GM12872 (cell line): ENCODE measurements around the gene HLX.

Experiments
- TF ChIP-seq, protein P1 (sequence below): IDR thresholded peaks from 3 replicates; pipeline ENCODE4 v1.5.1; 2011; ENCODE audit warnings: low read depth, mild to moderate bottlenecking, low read length, moderate library complexity; ENCODE audit not compliant: insufficient read depth

The HLX gene

DNA sequence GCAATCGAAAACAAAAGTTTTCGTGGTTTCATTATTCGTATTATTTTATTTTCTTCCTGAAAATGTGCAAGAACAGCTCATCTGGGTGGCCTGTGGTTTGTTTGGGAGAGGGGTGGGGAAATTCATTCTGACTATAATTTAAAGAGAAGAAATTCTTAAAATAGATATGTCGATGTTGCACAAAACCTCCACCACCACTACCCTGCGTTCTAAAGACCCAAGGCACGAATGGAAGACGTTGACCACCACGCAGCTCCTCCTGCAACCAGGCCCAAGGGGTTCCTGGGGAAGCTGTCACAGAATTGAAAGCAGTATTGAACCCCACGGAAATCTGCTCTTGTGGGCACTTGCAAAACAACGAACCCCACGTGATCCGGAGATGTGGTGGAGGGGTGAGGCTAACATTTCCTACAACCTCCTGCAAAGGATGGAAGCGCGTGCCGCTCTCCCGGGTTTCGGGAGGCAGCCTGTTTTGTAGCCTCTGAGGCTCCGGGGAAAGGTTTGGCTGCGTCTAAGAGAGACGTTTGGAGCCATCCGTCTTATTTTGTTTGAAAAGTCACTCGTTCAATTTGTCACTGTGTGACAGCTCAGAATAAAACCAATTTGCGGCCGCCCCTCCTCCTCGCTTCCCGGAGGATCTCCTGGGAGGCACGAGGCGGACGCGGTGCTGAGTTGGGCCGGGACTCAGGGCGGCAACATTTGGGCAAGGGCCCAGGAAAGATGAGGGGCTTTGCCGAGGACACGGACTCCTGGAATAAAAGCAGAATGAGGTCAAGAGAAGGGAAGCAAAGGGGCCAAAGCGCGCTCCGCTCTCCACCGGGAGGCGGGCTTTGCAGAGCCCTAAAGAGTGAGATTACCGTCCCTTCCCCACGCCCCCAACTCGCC, 810 bp upstream of the HLX start:
- TF ChIP-seq, protein P1, sequence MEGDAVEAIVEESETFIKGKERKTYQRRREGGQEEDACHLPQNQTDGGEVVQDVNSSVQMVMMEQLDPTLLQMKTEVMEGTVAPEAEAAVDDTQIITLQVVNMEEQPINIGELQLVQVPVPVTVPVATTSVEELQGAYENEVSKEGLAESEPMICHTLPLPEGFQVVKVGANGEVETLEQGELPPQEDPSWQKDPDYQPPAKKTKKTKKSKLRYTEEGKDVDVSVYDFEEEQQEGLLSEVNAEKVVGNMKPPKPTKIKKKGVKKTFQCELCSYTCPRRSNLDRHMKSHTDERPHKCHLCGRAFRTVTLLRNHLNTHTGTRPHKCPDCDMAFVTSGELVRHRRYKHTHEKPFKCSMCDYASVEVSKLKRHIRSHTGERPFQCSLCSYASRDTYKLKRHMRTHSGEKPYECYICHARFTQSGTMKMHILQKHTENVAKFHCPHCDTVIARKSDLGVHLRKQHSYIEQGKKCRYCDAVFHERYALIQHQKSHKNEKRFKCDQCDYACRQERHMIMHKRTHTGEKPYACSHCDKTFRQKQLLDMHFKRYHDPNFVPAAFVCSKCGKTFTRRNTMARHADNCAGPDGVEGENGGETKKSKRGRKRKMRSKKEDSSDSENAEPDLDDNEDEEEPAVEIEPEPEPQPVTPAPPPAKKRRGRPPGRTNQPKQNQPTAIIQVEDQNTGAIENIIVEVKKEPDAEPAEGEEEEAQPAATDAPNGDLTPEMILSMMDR, result no peak

DNA sequence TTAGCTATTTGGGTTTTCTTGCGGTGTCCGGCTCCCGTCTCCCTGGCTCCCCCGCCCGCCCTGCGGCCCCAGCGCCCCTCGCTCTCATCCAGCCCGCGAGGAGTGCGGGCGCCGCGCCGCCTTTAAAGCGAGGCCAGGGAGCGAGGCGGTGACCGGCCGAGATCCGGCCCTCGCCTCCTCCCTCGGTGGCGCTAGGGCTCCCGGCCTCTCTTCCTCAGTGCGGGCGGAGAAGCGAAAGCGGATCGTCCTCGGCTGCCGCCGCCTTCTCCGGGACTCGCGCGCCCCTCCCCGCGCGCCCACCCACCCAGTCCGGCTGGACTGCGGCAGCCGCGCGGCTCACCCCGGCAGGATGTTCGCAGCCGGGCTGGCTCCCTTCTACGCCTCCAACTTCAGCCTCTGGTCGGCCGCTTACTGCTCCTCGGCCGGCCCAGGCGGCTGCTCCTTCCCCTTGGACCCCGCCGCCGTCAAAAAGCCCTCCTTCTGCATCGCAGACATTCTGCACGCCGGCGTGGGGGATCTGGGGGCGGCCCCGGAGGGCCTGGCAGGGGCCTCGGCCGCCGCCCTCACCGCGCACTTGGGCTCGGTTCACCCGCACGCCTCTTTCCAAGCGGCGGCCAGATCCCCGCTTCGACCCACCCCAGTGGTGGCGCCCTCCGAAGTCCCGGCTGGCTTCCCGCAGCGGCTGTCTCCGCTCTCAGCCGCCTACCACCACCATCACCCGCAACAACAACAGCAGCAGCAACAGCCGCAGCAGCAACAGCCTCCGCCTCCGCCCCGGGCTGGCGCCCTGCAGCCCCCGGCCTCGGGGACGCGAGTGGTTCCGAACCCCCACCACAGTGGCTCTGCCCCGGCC, 492 bp downstream of the HLX start:
- TF ChIP-seq, protein P1, result no peak

DNA sequence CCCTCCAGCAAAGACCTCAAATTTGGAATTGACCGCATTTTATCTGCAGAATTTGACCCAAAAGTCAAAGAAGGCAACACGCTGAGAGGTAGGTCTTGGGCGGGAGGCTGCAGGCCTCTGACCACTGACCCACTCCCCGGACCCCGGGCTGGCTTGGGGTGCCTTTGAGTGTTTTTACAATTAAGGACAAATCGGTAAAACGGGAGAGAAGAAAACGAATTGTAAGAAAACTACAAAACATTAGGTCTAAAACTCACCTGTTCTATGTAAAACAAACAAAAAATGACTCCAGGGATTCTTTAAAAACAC, 1.1 kb downstream of the HLX start:
- TF ChIP-seq, protein P1, result no peak

DNA sequence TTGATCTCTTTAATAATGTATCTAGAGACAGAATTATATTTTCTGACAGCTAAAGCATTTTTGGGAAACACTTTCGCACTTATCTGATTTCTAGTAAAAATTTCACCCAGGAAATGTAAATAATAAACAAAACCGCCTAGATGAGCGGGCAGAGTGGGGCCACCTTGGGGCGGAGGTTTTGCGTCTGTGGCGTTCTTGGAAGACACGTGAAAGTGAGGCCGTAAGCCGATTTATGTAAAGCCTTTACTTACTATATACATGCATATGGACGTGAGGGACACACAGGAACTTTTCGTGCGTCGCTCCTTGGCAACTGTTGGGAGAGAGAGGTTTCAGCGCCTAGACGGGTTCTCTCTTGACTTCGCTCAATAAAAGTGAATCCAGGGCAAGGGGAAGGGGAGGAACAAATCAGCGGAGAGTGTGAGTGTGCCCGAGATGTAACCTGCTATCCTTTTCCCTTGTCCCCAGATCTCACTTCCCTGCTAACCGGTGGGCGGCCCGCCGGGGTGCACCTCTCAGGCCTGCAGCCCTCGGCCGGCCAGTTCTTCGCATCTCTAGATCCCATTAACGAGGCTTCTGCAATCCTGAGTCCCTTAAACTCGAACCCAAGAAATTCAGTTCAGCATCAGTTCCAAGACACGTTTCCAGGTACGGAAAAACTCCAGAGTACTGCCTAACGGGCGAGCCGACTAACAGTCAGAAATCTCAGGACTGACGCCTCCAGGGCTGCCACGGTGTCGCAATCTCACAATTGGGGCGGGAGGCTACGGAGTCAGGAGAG, 1.7 kb downstream of the HLX start:
- TF ChIP-seq, protein P1, result no peak

DNA sequence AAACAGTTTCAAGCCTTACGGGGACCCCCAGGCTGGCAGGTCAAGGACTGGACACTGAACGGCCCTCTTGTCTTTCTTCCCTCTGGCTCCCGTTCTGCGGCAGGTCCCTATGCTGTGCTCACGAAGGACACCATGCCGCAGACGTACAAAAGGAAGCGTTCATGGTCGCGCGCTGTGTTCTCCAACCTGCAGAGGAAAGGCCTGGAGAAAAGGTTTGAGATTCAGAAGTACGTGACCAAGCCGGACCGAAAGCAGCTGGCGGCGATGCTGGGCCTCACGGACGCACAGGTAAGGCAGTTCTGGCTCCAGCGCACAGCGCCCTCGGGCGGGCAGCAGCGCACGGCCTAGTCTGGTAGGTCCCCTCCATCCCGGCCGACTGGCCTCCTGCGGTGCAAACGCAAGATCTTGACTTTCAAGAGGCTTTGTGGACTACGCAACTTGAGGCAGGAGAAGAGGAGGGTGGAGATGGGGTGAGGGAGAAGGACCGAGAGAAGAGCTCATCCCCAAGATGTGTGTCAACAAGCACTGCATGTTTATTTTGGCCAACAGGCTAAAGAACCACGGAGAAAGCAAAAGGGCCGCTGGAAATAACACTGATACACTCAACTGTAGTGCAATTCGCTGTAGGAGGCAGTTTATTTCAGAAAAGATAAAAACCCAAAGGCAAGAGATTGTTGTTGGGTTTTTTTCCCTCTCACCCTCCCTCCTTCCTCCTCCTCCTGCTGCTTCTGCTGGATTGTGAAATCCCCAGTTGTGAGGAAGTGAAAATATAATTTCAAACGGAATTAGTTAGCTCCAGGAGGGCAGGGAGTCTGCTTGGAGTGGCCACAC, 3.0 kb downstream of the HLX start:
- TF ChIP-seq, protein P1, result no peak

DNA sequence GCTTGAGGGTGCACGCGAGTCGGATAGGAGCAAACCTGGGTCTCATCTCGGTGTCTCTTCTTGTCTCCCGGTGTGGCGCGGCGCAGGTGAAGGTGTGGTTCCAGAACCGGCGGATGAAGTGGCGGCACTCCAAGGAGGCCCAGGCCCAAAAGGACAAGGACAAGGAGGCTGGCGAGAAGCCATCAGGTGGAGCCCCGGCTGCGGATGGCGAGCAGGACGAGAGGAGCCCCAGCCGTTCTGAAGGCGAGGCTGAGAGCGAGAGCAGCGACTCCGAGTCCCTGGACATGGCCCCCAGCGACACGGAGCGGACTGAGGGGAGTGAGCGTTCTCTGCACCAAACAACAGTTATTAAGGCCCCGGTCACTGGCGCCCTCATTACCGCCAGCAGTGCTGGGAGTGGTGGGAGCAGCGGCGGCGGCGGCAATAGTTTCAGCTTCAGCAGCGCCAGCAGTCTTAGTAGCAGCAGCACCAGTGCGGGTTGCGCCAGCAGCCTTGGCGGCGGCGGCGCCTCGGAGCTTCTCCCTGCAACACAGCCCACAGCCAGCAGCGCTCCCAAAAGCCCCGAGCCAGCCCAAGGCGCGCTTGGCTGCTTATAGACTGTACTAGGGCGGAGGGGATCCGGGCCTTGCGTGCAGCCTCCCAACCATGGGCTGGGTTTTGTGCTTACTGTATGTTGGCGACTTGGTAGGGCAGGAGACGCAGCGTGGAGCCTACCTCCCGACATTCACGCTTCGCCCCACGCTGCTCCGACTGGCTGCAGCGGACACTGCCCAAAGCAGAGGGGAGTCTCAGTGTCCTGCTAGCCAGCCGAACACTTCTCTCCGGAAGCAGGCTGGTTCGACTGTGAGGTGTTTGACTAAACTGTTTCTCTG, 5.1 kb downstream of the HLX start:
- TF ChIP-seq, protein P1, result no peak
